Endothelial cell of umbilical vein (primary cell): ENCODE measurements around the gene IL15. TPM values are rescaled to one million over a fixed set of nuclear protein-coding genes. Genes with fewer than 3 reads are reported as not detected.

ENCODE experiments used
- BruUV-seq: library from RNA; stranded (reverse); fragments of 400-500 nt; replicated peaks from 2 replicates; lab custom pipeline; 2021; lab: Mats Ljungman, UMichigan
- CTCF ChIA-PET: fragments of 300-600, 350-600 bp; sonication (Branson Sonifier 250); formaldehyde crosslinking; loops from one replicate; lab custom pipeline; 2021; ENCODE audit warnings: antibody characterized with exemption, inconsistent platforms; lab: Charles Lee
- POLR2A ChIA-PET: fragments of 300-600, 350-600 bp; sonication (Branson Sonifier 250); formaldehyde crosslinking; loops from one replicate; lab custom pipeline; 2021; ENCODE audit warnings: antibody characterized with exemption, inconsistent platforms; lab: Charles Lee
- DNase-seq: peaks from one replicate; pipeline ENCODE4 v3.0.0-alpha.2; 2011; ENCODE audit warnings: low read depth, low spot score
- FAIRE-seq: peaks from 2 replicates; lab custom pipeline; 2011; peaks lifted over from hg19 to GRCh38; lab: Jason Lieb, UNC
- H2AFZ ChIP-seq: 2 replicates; pipeline ENCODE4 v1.6.0; 2012; ENCODE audit warnings: low read depth, low read length, control low read depth, inconsistent platforms
- H3K27ac ChIP-seq: 2 replicates; pipeline ENCODE4 v1.5.1; 2011; ENCODE audit warnings: low read depth, mild to moderate bottlenecking, control low read depth, low read length, moderate library complexity; ENCODE audit not compliant: insufficient read depth
- H3K27me3 ChIP-seq, 2 experiments: 2 replicates each; pipeline versions ENCODE4 v1.6.0 to v1.6.1; 2011; ENCODE audit warnings: low read length in 2 of 2, mixed read lengths in 1 of 2; ENCODE audit not compliant: control insufficient read depth in 2 of 2, insufficient read depth in 2 of 2
- H3K36me3 ChIP-seq, 2 experiments: 2 replicates in 1 of 2; 3 replicates in 1 of 2; pipeline ENCODE4 v1.5.1; 2011; ENCODE audit warnings: low read length in 2 of 2, mild to moderate bottlenecking in 1 of 2, moderate library complexity in 1 of 2; ENCODE audit not compliant: control insufficient read depth in 2 of 2, insufficient read depth in 2 of 2; ENCODE audit errors: extremely low read depth in 1 of 2
- H3K4me1 ChIP-seq: 3 replicates; pipeline ENCODE4 v1.5.1; 2011; ENCODE audit warnings: mild to moderate bottlenecking, low read length; ENCODE audit not compliant: control insufficient read depth, insufficient read depth; ENCODE audit errors: extremely low read depth
- H3K4me2 ChIP-seq: 2 replicates; pipeline ENCODE4 v1.6.1; 2011; ENCODE audit warnings: low read length, control low read depth, mixed read lengths; ENCODE audit not compliant: insufficient read depth
- H3K4me3 ChIP-seq, 3 experiments: fragments of 200-600 bp in 1 of 3; sonication (generic), shearing (Covaris generic) in 1 of 3; replicated peaks in 1 of 3; 2 replicates each; pipeline ENCODE4 v1.5.1; 2011 to 2016; ENCODE audit warnings: control low read depth in 3 of 3, low read length in 3 of 3, mild to moderate bottlenecking in 2 of 3, inconsistent platforms in 1 of 3, low read depth in 1 of 3, moderate library complexity in 1 of 3; ENCODE audit not compliant: insufficient read depth in 1 of 3
- H3K79me2 ChIP-seq: 2 replicates; pipeline ENCODE4 v1.6.0; 2012; ENCODE audit warnings: low read length, inconsistent platforms; ENCODE audit not compliant: control insufficient read depth, insufficient read depth
- H3K9ac ChIP-seq: replicated peaks from 2 replicates; pipeline ENCODE3; 2011; ENCODE audit warnings: low read length, control low read depth; ENCODE audit not compliant: insufficient read depth; ENCODE audit errors: extremely low read depth
- H3K9me1 ChIP-seq: replicated peaks from 3 replicates; pipeline ENCODE4 v1.6.0; 2011; ENCODE audit warnings: mild to moderate bottlenecking, low read length; ENCODE audit not compliant: control insufficient read depth, insufficient read depth; ENCODE audit errors: extremely low read depth
- H3K9me3 ChIP-seq: replicated peaks from 2 replicates; pipeline ENCODE4 v1.5.1; 2012; ENCODE audit warnings: low read length, inconsistent platforms; ENCODE audit not compliant: control insufficient read depth, insufficient read depth
- H4K20me1 ChIP-seq: replicated peaks from 2 replicates; pipeline ENCODE3; 2011; ENCODE audit warnings: mild to moderate bottlenecking, low read length; ENCODE audit not compliant: control insufficient read depth, insufficient read depth; ENCODE audit errors: extremely low read depth
- CTCF ChIP-seq, 2 donors: IDR thresholded peaks; 1 replicate in 1 of 2; 2 replicates in 1 of 2; pipeline ENCODE4 v1.5.1; 2011; ENCODE audit warnings: low read length in 2 of 2, mild to moderate bottlenecking in 2 of 2, moderate library complexity in 2 of 2, control low read depth in 1 of 2, inconsistent platforms in 1 of 2, low read depth in 1 of 2; ENCODE audit not compliant: insufficient read depth in 1 of 2; ENCODE audit errors: extremely low read depth in 1 of 2
- EZH2 ChIP-seq: IDR thresholded peaks from 2 replicates; pipeline ENCODE4 v1.6.1; 2012; ENCODE audit warnings: borderline replicate concordance, low read depth, mild to moderate bottlenecking, moderate library complexity, low read length, inconsistent platforms; ENCODE audit not compliant: severe bottlenecking
- FOS ChIP-seq: IDR thresholded peaks from 2 replicates; pipeline ENCODE4 v1.6.1; 2011; ENCODE audit warnings: mild to moderate bottlenecking, low read length, moderate library complexity, borderline replicate concordance; ENCODE audit not compliant: insufficient read depth
- GATA2 ChIP-seq: IDR thresholded peaks from 2 replicates; pipeline ENCODE4 v1.7.0; 2011; ENCODE audit warnings: low read depth, mild to moderate bottlenecking, moderate library complexity, mixed read lengths, low read length; ENCODE audit not compliant: insufficient read length, insufficient read depth
- JUN ChIP-seq: IDR thresholded peaks from 2 replicates; pipeline ENCODE4 v1.6.1; 2011; ENCODE audit warnings: borderline replicate concordance, low read depth; ENCODE audit not compliant: insufficient read length, insufficient read depth
- MAX ChIP-seq: IDR thresholded peaks from 2 replicates; pipeline ENCODE4 v1.6.1; 2011; ENCODE audit not compliant: insufficient read depth, insufficient read length
- MYC ChIP-seq: IDR thresholded peaks from one replicate; pipeline ENCODE4 v1.6.1; 2011; ENCODE audit warnings: mild to moderate bottlenecking, low read depth, low read length
- POLR2A ChIP-seq: IDR thresholded peaks from 2 replicates; pipeline ENCODE4 v1.6.1; 2012; ENCODE audit warnings: low read depth, mild to moderate bottlenecking, control low read depth, low read length
- POLR2AphosphoS5 ChIP-seq: IDR thresholded peaks from 2 replicates; pipeline ENCODE4 v1.6.1; 2012; ENCODE audit warnings: low read depth, mild to moderate bottlenecking, control low read depth, low read length, moderate library complexity; ENCODE audit not compliant: insufficient read depth
- dilution Hi-C: fragments of 300-500 bp; cut with MboI; formaldehyde crosslinking; loops from one replicate; pipeline ENCODE4 v1.15.0; 2019; ENCODE audit warnings: low sequenced_read_pairs; ENCODE audit not compliant: extremely low pct_ligation_motif_present
- intact Hi-C: fragments of 100-400 bp; cut with micrococcal nuclease; formaldehyde crosslinking; loops from one replicate; pipeline ENCODE4 v1.10.0; 2022
- polyA plus RNA-seq, 4 experiments: library from polyadenylated mRNA; depleted of rRNA in 3 of 4; stranded (reverse) in 3 of 4; unstranded in 1 of 4; fragments of >200 nt; gene quantifications; 2 replicates each; pipeline versions ENCODE4 v1.2.1 to v1.2.3, GENCODE V29; 2011 to 2012; ENCODE audit warnings: missing spikeins in 1 of 4
- total RNA-seq: library from RNA; stranded (reverse); gene quantifications from 2 replicates; pipeline ENCODE4 v1.2.3, GENCODE V29; 2021

Gene IL15
- total and polyA plus RNA-seq, 2 donors (not counting 3 experiments of a cell fraction or from before 2014, with no cell fraction given) = 3.0 to 3.1 TPM

- no TSS peak for BruUV-seq
- Histone ChIP-seq H3K4me2 (peak overlapping the region; percentile 3), H3K4me1 (peaks cover 8% of the 10 kb centered on the region), H3K9ac (no peak overlapping the region), H4K20me1 (no peaks in the 10 kb centered on the region), H3K4me3 (no peak overlapping the region), H3K9me1 (no peaks in the 10 kb centered on the region), H2AFZ (no peak overlapping the region), H3K27me3 (no peaks in the 10 kb centered on the region), H3K9me3 (no peaks in the 10 kb centered on the region), H3K27ac (no peak overlapping the region), H3K36me3 (no peaks in the 10 kb centered on the region), H3K79me2 (no peaks in the 10 kb centered on the region)
- dilution Hi-C loops (no loop called here), intact Hi-C loops (loop anchor here (5.0 to 10.0 kb wide), 4 partner anchors 124 to 457 kb away; no protein-coding TSS in a partner anchor)
- no peak for FAIRE-seq
- ChIA-PET POLR2A (no interaction called here), CTCF (interaction anchor here (1.1 to 2.6 kb wide), 7 partner anchors 9 to 292 kb away, joined by 3 to 10 read pairs (median 6); no protein-coding TSS in a partner anchor)
- TF ChIP-seq POLR2A = no peak
- no peak for TF ChIP-seq GATA2
- no peak for TF ChIP-seq EZH2
- TF ChIP-seq JUN = no peak
- TF ChIP-seq MAX = no peak
- TF ChIP-seq MYC = no peak
- no peak for TF ChIP-seq FOS
- no peak for TF ChIP-seq POLR2AphosphoS5
- no peak for TF ChIP-seq CTCF (IDR thresholded peaks at IDR 0.05; ENCODE audit: extremely low read depth in 1 of 2, insufficient read depth in 1 of 2, low read depth in 1 of 2, low read length in 2 of 2)
- no peak for DNase-seq
Observed at GRCh38 chr4:141638230-141638629, 1.8 kb downstream of the IL15 start.
